Left forelimb (tissue), 1 donor: ENCODE measurements around the gene BORCS6.
"Not testable (repeated sequence)": the region's sequence is repeated elsewhere in the genome, so short reads cannot be mapped to it uniquely, and the experiment has no call there.

ENCODE experiments used
- DNase-seq: peaks from one replicate; pipeline ENCODE4 v3.0.0-alpha.2; 2018; ENCODE audit warnings: low spot score

The BORCS6 gene

GRCh38 chr17:8189711-8190477 lies at the start of gene BORCS6:
Gene BORCS6, minus strand, starts transcription at chr17:8190180. Its CDS starts 40 bp downstream, at chr17:8190140.
- peak; percentile 94 for DNase-seq

- no peak for DNase-seq
Measured at GRCh38 chr17:8237886-8238285, 47.9 kb upstream of the BORCS6 start.

GRCh38 chr17:8237175-8237574 lies 47.2 kb upstream of the BORCS6 start:
- no peak for DNase-seq

- DNase-seq = no peak
Measured at GRCh38 chr17:8235676-8236075, 45.7 kb upstream of the BORCS6 start.

DNA sequence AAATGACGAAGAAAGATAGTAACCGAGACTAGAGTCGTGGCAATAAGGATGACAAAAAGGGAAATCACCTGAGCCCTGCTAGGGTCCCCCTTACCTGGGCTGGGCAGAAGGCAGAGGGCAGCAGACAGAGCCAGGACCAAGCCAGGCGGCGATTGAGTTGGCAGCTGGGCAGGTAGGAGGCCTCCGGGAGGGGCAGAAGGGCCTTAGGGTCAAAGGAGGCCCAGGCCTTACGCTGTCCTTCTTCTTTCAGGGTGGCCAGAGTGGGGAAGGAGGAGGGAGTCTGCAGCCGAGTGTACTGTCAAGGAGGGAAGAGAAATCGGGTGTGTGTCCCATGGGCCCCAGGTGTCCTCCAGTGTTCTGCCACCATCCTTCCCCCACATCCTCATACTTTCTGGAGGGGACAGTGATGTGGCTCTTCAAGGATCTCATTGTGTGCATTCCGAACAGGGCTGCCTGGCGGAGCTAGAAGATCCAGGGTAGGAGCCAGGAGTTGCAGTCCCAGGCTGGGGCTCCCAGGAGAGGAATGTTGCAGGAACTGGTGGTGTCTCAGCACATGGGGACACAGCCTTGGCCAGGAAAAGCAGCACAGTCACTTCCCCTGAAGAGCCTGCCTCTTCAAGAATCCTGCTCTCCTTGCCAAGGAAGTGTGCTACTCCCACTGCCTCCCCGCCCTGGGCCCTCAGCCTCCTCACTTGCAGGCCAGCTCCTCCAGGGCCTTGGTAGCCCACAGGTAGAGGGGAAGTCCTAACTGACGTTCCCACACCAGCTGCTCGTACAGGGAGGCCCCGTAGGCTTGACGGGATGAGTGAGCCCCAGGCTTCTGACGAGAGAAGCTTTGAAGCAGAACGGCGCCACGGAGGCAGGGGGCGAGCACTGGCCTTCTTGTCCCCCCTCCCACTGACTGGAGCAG lies 44.6 kb upstream of the BORCS6 start:
- DNase-seq = no peak

GRCh38 chr17:8231701-8232100 lies 41.7 kb upstream of the BORCS6 start:
- DNase-seq = no peak

DNA sequence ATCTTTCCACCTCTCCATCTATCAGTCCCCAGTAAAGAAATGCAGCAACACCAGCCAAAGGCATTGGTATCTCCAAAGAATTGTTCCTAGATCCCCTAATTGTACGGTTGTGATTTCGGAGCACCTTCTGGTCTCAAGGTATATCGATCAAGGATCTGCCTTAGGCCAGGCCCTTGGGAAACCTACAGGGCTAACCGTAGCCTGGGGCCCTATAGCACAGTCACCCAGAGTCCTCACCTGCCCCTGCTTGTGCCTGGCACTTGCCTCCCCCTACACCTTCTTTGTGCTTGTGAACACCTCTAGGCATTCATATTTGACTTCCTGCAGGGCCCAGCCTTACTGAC lies 37.2 kb upstream of the BORCS6 start:
- no peak for DNase-seq

- DNase-seq = peak; percentile 91
Measured at GRCh38 chr17:8226536-8227237, 36.7 kb upstream of the BORCS6 start.

DNA sequence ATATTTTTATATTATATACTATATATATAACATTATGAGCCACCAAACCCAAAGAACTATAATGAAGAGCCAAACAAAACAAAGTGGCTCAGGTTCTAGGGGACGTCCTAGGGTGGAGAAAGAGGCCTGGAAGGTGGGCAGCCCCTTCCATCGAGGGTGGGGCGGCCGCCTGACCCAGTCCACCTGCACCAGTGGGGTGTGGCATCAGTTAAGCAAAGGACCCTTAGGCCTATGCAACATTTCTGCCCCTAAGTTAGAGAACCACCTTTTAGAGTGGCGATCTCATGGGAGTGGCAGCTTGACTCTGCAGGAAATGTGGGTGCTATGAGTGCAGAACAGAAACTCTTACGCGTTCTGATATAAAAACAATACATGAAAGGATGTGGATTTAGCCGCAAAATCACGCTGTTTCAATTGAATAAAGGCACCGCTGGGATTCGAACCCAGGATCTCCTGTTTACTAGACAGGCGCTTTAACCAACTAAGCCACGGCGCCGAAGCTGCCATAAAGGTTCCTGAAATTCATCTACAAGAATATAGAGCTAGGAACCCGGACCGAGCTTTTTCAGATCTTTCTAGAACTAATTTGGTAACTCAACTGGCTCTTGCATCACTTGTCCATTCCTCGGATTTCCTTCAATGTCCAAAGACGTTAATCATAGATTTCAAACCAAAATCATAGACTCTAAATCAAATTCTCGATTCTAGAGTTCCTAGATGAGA lies 36.0 kb upstream of the BORCS6 start:
- DNase-seq = no peak

DNA sequence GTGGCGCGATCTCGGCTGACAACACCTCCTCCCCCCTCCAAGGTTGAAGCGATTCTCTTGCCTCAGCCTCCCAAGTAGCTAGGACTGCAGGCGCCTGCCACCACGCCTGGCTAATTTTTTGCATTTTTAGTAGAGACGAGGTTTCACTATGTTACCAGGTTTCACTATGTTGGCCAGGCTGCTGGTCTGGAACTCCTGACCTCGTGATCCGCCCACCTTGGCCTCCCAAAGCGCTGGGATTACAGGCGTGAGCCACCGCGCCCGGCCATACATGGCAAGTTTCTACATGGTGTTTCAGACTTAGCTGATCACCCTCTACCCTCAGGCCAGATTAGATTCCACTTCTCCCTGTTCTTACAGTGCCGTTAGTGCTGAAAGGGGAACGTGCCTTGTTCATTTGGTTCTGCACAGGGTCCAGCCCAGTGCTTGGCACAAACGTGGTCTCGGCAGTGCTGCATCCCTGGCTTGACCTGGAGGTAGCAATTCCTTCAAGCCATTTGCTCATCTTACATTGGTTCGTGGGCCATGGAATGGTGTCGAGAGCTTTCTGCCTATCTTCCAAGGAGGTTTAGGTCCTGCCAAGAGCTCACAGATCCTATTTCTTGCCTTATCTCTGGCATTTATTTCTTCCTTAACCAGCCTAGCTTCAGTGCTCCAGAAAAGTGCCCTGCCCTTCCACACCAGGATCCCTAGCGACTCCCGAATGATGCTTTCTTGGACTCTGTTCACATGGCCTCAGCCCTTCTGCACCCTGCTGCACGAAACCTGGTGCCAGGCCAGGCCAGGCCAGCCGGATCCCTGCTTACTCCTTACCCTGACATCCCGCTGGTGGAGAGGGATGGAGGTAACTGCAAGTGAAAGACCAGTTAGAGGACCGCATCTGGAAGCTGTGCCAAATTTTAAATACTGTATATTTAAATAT lies 35.2 kb upstream of the BORCS6 start:
- DNase-seq = no peak

DNA sequence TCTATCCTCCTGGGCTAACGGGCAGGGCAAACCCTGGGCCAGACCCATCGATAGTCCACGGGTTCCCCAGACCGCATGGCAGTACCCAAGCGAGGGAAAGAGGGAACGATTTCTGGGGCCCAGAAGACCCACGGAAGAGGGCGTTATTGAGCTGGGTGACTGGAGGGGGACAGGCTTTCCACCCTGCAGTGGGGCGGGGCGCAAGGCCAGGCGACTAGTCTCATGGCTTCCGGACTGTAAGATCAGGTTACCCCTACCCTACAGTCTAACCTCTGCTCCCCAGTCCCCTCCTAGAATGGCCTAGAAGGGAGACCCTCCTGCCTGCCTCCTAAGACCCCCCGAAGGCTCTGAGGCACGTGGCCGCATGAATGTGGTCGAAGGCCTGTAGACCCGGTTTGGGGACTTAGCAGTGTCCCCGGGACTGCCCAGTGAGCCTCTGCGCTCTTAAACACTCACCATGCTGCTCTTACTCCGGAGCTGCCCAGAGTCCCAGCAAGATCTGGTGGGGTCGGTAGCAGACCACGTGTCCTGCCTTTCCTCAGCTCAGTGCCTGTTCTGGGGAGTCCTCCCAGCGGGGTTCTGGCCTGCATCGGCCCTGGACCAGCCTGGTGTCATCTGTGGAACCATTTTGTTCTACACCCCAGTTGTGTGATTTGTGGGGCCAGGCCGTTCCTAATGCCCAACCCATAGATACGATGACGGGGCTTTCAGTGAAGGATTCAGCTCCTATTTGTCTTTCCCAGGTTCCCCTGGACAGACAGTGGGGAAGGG lies 33.6 kb upstream of the BORCS6 start:
- peak; percentile 82 for DNase-seq

DNA sequence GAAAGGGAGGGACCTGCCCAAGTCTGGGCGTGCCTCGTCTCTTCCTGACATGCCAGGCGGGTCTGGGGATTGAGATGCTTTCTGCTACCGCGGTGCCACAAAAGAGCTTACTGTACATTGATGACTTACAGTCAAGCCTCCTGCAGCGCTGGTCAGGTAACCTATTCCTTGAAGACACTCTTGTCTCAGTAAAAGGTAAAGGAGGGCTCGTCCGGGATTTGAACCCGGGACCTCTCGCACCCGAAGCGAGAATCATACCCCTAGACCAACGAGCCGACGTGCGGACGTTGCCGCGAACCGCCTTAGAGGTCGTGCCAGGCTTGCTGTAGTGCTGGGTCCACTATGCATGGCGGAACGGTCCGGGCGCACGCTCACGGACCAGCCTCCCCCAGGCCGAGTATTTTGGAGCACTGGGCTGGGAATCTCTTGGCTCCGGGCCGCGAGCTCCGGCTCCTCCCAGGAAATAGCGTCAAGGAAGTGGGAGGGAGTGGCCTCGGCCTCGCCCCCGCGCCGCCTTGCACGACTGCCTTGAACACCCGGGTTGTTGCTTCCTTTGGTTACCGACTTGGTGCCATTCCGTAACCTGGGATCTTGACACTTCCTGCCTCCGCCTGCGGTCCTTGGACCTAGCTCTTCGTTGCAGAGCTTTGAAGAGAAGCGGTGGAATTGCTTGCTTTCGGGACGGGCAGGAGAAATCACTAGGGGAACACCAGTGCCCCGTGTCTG lies 32.8 kb upstream of the BORCS6 start:
- DNase-seq = peak; percentile 96

DNA sequence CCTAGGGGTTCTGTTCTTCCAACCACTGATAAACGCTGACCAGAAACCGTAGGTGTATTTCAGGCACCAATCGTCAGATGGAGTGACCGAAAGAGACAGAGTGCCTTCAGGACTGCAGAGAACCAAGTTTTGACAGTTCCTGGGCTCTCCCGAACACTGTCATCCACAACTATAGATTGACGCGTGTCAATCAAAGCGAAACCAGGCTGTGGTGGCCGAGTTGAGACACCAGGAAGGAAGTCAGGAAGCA lies 32.3 kb upstream of the BORCS6 start:
- DNase-seq = no peak

- DNase-seq = peak; percentile 94
Measured at GRCh38 chr17:8221663-8222379, 31.8 kb upstream of the BORCS6 start.

- DNase-seq = peak; percentile 97
Measured at GRCh38 chr17:8220783-8221662, 31.0 kb upstream of the BORCS6 start.

- DNase-seq = not testable (repeated sequence)
Measured at GRCh38 chr17:8214000-8214399, 24.0 kb upstream of the BORCS6 start.

- no peak for DNase-seq
Measured at GRCh38 chr17:8212312-8213180, 22.6 kb upstream of the BORCS6 start.
